Breast epithelium (tissue), 4 donors: ENCODE measurements around the gene NOL8. TPM values are rescaled to one million over a fixed set of nuclear protein-coding genes. Genes with fewer than 3 reads are reported as not detected.

Source experiments
- DNase-seq, 2 donors: peaks; one replicate each; pipeline ENCODE4 v3.0.0-alpha.2; 2019; ENCODE audit warnings: low spot score in 2 of 2
- H3K27ac ChIP-seq, 2 donors: fragments of 200-600 bp; sonication (generic) in 1 of 2; one replicate each; pipeline ENCODE4 v1.5.1; 2016 to 2019; ENCODE audit warnings: mild to moderate bottlenecking in 1 of 2
- H3K27me3 ChIP-seq, 2 donors: fragments of 200-600 bp; sonication (generic) in 1 of 2; one replicate each; pipeline versions ENCODE4 v1.5.1 to v1.6.0; 2017 to 2019; ENCODE audit warnings: control low read depth in 1 of 2, mild to moderate bottlenecking in 1 of 2
- H3K36me3 ChIP-seq: fragments of 200-600 bp; one replicate; pipeline ENCODE4 v1.5.1; 2019
- H3K4me1 ChIP-seq, 2 donors: fragments of 200-600 bp; sonication (generic); one replicate each; pipeline ENCODE4 v1.5.1; 2016 to 2019; ENCODE audit warnings: control low read depth in 1 of 2
- H3K4me3 ChIP-seq, 3 donors: fragments of 200-600 bp; sonication (generic); 1 replicate in 2 of 3; 2 replicates in 1 of 3; pipeline ENCODE4 v1.5.1; 2016 to 2019; ENCODE audit warnings: mild to moderate bottlenecking in 3 of 3, moderate library complexity in 2 of 3
- H3K9me3 ChIP-seq, 2 donors: fragments of 200-600 bp; sonication (generic) in 1 of 2; one replicate each; pipeline ENCODE4 v1.5.1; 2016 to 2019; ENCODE audit warnings: control low read depth in 1 of 2
- CTCF ChIP-seq, 3 donors: fragments of 450-650 bp; IDR thresholded peaks; one replicate each; pipeline ENCODE4 v1.5.1; 2016 to 2017; ENCODE audit warnings: antibody characterized with exemption in 3 of 3, mild to moderate bottlenecking in 3 of 3, moderate library complexity in 3 of 3
- POLR2A ChIP-seq: fragments of 450-650 bp; IDR thresholded peaks from one replicate; pipeline ENCODE4 v1.6.1; 2016; ENCODE audit warnings: antibody characterized with exemption, mild to moderate bottlenecking, moderate library complexity
- POLR2AphosphoS5 ChIP-seq, 3 donors: sonication (generic); formaldehyde crosslinking; IDR thresholded peaks; one replicate each; pipeline ENCODE4 v1.6.1; 2017; ENCODE audit warnings: antibody characterized with exemption in 3 of 3
- intact Hi-C: fragments of 100-400 bp; cut with DNase I; formaldehyde crosslinking; loops from one replicate; pipeline ENCODE4 v1.15.1; 2023; ENCODE audit warnings: low total_unique reads
- total RNA-seq, 3 donors: library from RNA; depleted of rRNA; stranded (reverse); fragments of >200 nt; gene quantifications; one replicate each; pipeline ENCODE4 v1.1.0, GENCODE V29; 2016

The NOL8 gene
- total RNA-seq, 3 donors from 2014 or later: 31.2 to 66.6 (median 49.8) TPM

GRCh38 chr9:92293452-92294296 lies 31.5 kb downstream of the NOL8 start, which contains the start of gene IARS1:
Gene IARS1, minus strand, starts transcription at chr9:92293697. Its CDS starts 4,278 bp downstream, at chr9:92289419.
- Histone ChIP-seq H3K4me3 (peak within 1 kb of the TSS; percentile 59 to 74 (median 64)), H3K4me1 (peaks cover 3 to 5% of the 10 kb centered on the region in 2 donors), H3K36me3 (peaks cover 12% of the 10 kb centered on the region), H3K27ac (peak within 1 kb of the TSS; percentile 56 to 77), H3K9me3 (no peaks in the 10 kb centered on the region), H3K27me3 (no peaks in the 10 kb centered on the region)
- DNase-seq: peak; percentile 99 to 100
- intact Hi-C loops: no loop called here
- no peak for TF ChIP-seq POLR2A
- TF ChIP-seq POLR2AphosphoS5 (IDR thresholded peaks at IDR 0.05): peak; percentile 85 to 88 (median 85)
- TF ChIP-seq CTCF (IDR thresholded peaks at IDR 0.05): peak in 1 of 3 donors; percentile 39

- peak overlapping the region; percentile 59 to 74 (median 64) for H3K4me3 ChIP-seq
- no peaks in the 10 kb centered on the region for H3K9me3 ChIP-seq
- H3K4me1 ChIP-seq: peaks cover 3 to 5% of the 10 kb centered on the region in 2 donors
- intact Hi-C loops: no loop called here
- H3K27me3 ChIP-seq: no peaks in the 10 kb centered on the region
- TF ChIP-seq POLR2A: no peak
- TF ChIP-seq POLR2AphosphoS5 (IDR thresholded peaks at IDR 0.05): no peak
- TF ChIP-seq CTCF (IDR thresholded peaks at IDR 0.05): no peak
- peaks cover 12% of the 10 kb centered on the region for H3K36me3 ChIP-seq
- DNase-seq: no peak
- H3K27ac ChIP-seq: peak overlapping the region in 1 of 2 donors; percentile 56
Observed at GRCh38 chr9:92293075-92293354, 32.1 kb downstream of the NOL8 start.

- intact Hi-C loops: no loop called here
- no peaks in the 10 kb centered on the region for H3K27me3 ChIP-seq
- H3K36me3 ChIP-seq: peaks cover 7% of the 10 kb centered on the region
- H3K4me1 ChIP-seq: peaks cover 3 to 5% of the 10 kb centered on the region in 2 donors
- TF ChIP-seq CTCF (IDR thresholded peaks at IDR 0.05) (no peak), POLR2A (no peak), POLR2AphosphoS5 (IDR thresholded peaks at IDR 0.05) (no peak)
- H3K27ac ChIP-seq: no peak overlapping the region
- no peaks in the 10 kb centered on the region for H3K9me3 ChIP-seq
- DNase-seq: no peak
- H3K4me3 ChIP-seq: peak overlapping the region; percentile 59 to 74 (median 64)
Observed at GRCh38 chr9:92292338-92293074, 32.6 kb downstream of the NOL8 start.

GRCh38 chr9:92291577-92291976 lies 33.6 kb downstream of the NOL8 start:
- DNase-seq: no peak
- Histone ChIP-seq H3K36me3 (no peaks in the 10 kb centered on the region), H3K9me3 (no peaks in the 10 kb centered on the region), H3K27ac (no peak overlapping the region), H3K4me1 (peaks cover 3 to 5% of the 10 kb centered on the region in 2 donors), H3K4me3 (no peak overlapping the region), H3K27me3 (no peaks in the 10 kb centered on the region)
- intact Hi-C loops: no loop called here
- no peak for TF ChIP-seq CTCF (IDR thresholded peaks at IDR 0.05)
- no peak for TF ChIP-seq POLR2AphosphoS5 (IDR thresholded peaks at IDR 0.05)
- no peak for TF ChIP-seq POLR2A
